Aortic smooth muscle cell (primary cell): ENCODE measurements around the gene CPSF3. TPM values are rescaled to one million over a fixed set of nuclear protein-coding genes. Genes with fewer than 3 reads are reported as not detected.

ENCODE experiments used
- total RNA-seq: library from RNA; depleted of rRNA; stranded (reverse); fragments of >200 nt; gene quantifications from 2 replicates; pipeline ENCODE4 v1.2.3, GENCODE V29; 2014

CPSF3 gene
- total RNA-seq, result 52.5 and 56.1 TPM in 2 replicates

DNA sequence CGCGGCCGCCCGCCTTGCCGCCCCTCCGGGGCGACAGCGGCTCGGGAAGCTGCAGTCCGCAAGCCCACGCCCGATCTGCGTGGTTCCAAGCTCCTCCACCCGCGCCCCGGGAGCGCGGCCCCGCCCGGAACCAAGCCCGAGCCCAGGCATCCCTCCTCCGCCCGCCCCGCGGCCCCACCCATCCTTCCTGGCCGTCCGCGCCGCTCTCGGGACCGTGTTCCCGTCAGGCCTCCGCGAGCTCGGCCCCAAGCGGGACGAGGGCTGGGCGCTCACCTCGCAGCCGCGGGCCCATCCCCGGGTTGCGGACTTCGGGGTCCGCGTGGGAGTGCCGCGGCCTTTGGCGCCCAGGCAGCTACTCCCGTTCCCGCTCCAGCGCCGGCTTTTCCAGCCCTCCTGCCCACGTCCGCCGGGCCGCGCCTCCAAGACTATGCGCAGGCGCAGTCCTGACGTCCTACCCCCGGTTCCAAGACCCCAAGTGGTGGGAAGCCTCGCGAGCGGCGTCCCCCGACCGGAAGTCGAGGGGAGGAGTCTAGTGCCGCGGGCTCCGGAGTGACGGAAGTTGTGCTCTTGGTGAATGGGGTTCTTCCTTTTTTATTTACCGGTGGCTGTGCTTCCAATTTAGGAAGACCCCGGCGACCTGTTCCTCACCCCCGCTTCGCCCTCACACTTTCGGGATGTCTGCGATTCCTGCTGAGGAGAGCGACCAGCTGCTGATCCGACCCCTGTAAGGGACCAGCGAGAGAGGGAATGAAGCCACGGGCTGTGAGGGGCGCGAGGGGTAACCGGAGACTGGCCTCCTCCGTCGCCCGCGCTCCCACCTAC, at the start of gene CPSF3, which contains the start of gene ITGB1BP1:
Gene CPSF3, plus strand, starts transcription at position 555 of the 822 bp plus-strand sequence. Its CDS starts 120 bp downstream, at position 675.
Gene ITGB1BP1, minus strand, starts transcription at position 429 of the 822 bp plus-strand sequence. CDS start 4,831 bp downstream, outside the sequence.

DNA sequence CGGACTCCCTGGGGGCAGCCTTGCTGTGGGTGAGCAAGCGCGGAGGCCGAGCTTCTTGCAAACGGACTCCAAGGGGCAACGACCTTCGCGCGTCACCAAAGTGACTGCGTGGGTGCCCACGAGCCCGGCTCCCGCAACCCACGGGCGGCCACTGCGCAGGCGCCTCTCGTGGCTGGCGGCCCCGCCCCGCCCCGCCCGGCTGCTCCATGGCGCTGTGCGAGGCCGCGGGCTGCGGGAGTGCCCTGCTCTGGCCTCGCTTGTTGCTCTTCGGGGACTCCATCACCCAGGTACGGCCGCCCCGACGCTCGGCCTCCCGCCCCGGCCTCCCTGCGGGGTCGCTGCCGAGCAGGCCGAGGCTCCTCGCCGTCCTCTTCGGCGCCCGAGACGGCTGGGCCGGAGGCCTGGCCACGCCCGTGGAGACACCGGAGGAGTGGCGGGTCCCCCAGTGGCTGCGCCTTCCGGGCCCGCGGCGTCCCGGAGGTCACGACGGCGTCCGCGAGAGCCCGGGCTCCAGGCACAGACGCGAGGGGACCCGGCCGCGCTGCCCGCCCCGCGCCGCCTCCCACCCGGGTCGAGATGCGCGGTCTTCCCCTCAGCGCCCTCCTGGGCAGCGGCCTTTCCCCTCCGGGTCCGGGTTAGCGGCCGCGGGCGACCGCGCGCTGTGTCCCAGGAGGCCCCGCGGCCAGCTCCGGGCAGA, 51.1 kb downstream of the CPSF3 start, which contains the start of gene IAH1:
Gene IAH1, plus strand, starts transcription at position 191 of the 697 bp plus-strand sequence. Its CDS starts 16 bp downstream, at position 207.

Other genes with a start within 250 kb of the CPSF3 start
- 83.4 and 86.1 TPM in 2 replicates for gene ASAP2, start 216.8 kb upstream of the CPSF3 start, total RNA-seq
- gene ITGB1BP1, start 126 bp upstream of the CPSF3 start, total RNA-seq, result 65.4 and 68.5 TPM in 2 replicates
- 74.2 and 80.8 TPM in 2 replicates for gene IAH1, start 50.9 kb downstream of the CPSF3 start, total RNA-seq
- 46.9 and 50.1 TPM in 2 replicates for gene ADAM17, start 132.2 kb downstream of the CPSF3 start, total RNA-seq
- gene YWHAQ, start 207.3 kb downstream of the CPSF3 start, total RNA-seq, result 411 and 442 TPM in 2 replicates